ENCODE results near the gene CITED4. TPM values are rescaled to one million over a fixed set of nuclear protein-coding genes. Genes with fewer than 3 reads are reported as not detected.

The CITED4 gene
- total RNA-seq, 4 donors from 2014 or later: 52.6 to 90.4 (median 58.4) TPM

- Histone ChIP-seq H3K4me3 (no peak overlapping the region), H3K4me1 (peaks cover 17% of the 10 kb centered on the region), H3K9me3 (no peaks in the 10 kb centered on the region), H3K27ac (no peak overlapping the region), H3K27me3 (no peaks in the 10 kb centered on the region), H3K36me3 (no peaks in the 10 kb centered on the region)
- DNase-seq (ENCODE audit: low spot score in 2 of 2): no peak
- TF ChIP-seq POLR2AphosphoS5 (IDR thresholded peaks at IDR 0.05): no peak
- TF ChIP-seq EP300 (IDR thresholded peaks at IDR 0.05): no peak
- TF ChIP-seq POLR2A (IDR thresholded peaks at IDR 0.05): no peak
- TF ChIP-seq, protein P1, sequence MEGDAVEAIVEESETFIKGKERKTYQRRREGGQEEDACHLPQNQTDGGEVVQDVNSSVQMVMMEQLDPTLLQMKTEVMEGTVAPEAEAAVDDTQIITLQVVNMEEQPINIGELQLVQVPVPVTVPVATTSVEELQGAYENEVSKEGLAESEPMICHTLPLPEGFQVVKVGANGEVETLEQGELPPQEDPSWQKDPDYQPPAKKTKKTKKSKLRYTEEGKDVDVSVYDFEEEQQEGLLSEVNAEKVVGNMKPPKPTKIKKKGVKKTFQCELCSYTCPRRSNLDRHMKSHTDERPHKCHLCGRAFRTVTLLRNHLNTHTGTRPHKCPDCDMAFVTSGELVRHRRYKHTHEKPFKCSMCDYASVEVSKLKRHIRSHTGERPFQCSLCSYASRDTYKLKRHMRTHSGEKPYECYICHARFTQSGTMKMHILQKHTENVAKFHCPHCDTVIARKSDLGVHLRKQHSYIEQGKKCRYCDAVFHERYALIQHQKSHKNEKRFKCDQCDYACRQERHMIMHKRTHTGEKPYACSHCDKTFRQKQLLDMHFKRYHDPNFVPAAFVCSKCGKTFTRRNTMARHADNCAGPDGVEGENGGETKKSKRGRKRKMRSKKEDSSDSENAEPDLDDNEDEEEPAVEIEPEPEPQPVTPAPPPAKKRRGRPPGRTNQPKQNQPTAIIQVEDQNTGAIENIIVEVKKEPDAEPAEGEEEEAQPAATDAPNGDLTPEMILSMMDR (IDR thresholded peaks at IDR 0.05): no peak
- WGBS: 84% methylated on average over 7 of the region's 7 CpGs
Measured at GRCh38 chr1:40873863-40874472, 11.8 kb upstream of the CITED4 start.

GRCh38 chr1:40872276-40872675, 10.1 kb upstream of the CITED4 start:
- no peak overlapping the region for H3K4me3 ChIP-seq
- H3K4me1 ChIP-seq: peaks cover 14% of the 10 kb centered on the region
- no peak for DNase-seq (ENCODE audit: low spot score in 2 of 2)

GRCh38 chr1:40870135-40870728, 8.1 kb upstream of the CITED4 start:
- no peak for DNase-seq (ENCODE audit: low spot score in 2 of 2)
- no peaks in the 10 kb centered on the region for H3K9me3 ChIP-seq
- no peaks in the 10 kb centered on the region for H3K36me3 ChIP-seq
- no peak overlapping the region for H3K4me3 ChIP-seq
- 76% methylated on average over 2 of the region's 2 CpGs for WGBS
- no peaks in the 10 kb centered on the region for H3K27me3 ChIP-seq
- H3K27ac ChIP-seq: no peak overlapping the region
- peaks cover 11% of the 10 kb centered on the region for H3K4me1 ChIP-seq
- TF ChIP-seq, protein P1 (IDR thresholded peaks at IDR 0.05): no peak
- no peak for TF ChIP-seq POLR2A (IDR thresholded peaks at IDR 0.05)
- TF ChIP-seq EP300 (IDR thresholded peaks at IDR 0.05): no peak
- TF ChIP-seq POLR2AphosphoS5 (IDR thresholded peaks at IDR 0.05): no peak

More at GRCh38 chr1:40872276-40872675, 10.1 kb upstream of the CITED4 start:
- Histone ChIP-seq H3K27me3 (no peaks in the 10 kb centered on the region), H3K36me3 (no peaks in the 10 kb centered on the region), H3K9me3 (no peaks in the 10 kb centered on the region), H3K27ac (no peak overlapping the region)
- WGBS: 42% methylated on average over 3 of the region's 3 CpGs
- TF ChIP-seq POLR2A (IDR thresholded peaks at IDR 0.05) (no peak), EP300 (IDR thresholded peaks at IDR 0.05) (no peak), POLR2AphosphoS5 (IDR thresholded peaks at IDR 0.05) (no peak)
- TF ChIP-seq, protein P1 (IDR thresholded peaks at IDR 0.05): no peak

GRCh38 chr1:40868051-40868723, 6.0 kb upstream of the CITED4 start:
- no peaks in the 10 kb centered on the region for H3K9me3 ChIP-seq
- no peak for DNase-seq (ENCODE audit: low spot score in 2 of 2)
- TF ChIP-seq EP300 (IDR thresholded peaks at IDR 0.05): no peak
- TF ChIP-seq POLR2AphosphoS5 (IDR thresholded peaks at IDR 0.05): no peak
- no peaks in the 10 kb centered on the region for H3K36me3 ChIP-seq
- H3K4me1 ChIP-seq: peaks cover 17% of the 10 kb centered on the region
- no peaks in the 10 kb centered on the region for H3K27me3 ChIP-seq
- no peak overlapping the region for H3K27ac ChIP-seq
- 77% methylated on average over 4 of the region's 4 CpGs for WGBS
- H3K4me3 ChIP-seq: no peak overlapping the region

GRCh38 chr1:40861224-40862003, 749 bp downstream of the CITED4 start:
- Histone ChIP-seq H3K36me3 (no peaks in the 10 kb centered on the region), H3K27me3 (no peaks in the 10 kb centered on the region), H3K4me3 (peak overlapping the region; percentile 94), H3K9me3 (no peaks in the 10 kb centered on the region), H3K27ac (peak overlapping the region; percentile 92), H3K4me1 (peaks cover 46% of the 10 kb centered on the region)
- no peak for TF ChIP-seq EP300 (IDR thresholded peaks at IDR 0.05)
- TF ChIP-seq, protein P1 (IDR thresholded peaks at IDR 0.05): no peak
- TF ChIP-seq POLR2A (IDR thresholded peaks at IDR 0.05): no peak
- no peak for TF ChIP-seq POLR2AphosphoS5 (IDR thresholded peaks at IDR 0.05)
- WGBS: 11% methylated on average over 23 of the region's 98 CpGs
- no peak for DNase-seq (ENCODE audit: low spot score in 2 of 2)

Data from suprapubic skin (tissue), 4 donors.